ENCODE results near the gene TDRD9. TPM values are rescaled to one million over a fixed set of nuclear protein-coding genes. Genes with fewer than 3 reads are reported as not detected.

The TDRD9 gene
- polyA plus RNA-seq, 1 donor from 2014 or later = 15.9 TPM

- no peaks in the 10 kb centered on the region for H3K9me2 ChIP-seq (ENCODE audit: insufficient read depth, low read length)
- H3F3A ChIP-seq (ENCODE audit: insufficient read depth, low read length, poor library complexity, severe bottlenecking) = no peaks in the 10 kb centered on the region
- TF ChIP-seq POLR2AphosphoS5 (IDR thresholded peaks at IDR 0.05) = no peak
- TF ChIP-seq, protein P1, sequence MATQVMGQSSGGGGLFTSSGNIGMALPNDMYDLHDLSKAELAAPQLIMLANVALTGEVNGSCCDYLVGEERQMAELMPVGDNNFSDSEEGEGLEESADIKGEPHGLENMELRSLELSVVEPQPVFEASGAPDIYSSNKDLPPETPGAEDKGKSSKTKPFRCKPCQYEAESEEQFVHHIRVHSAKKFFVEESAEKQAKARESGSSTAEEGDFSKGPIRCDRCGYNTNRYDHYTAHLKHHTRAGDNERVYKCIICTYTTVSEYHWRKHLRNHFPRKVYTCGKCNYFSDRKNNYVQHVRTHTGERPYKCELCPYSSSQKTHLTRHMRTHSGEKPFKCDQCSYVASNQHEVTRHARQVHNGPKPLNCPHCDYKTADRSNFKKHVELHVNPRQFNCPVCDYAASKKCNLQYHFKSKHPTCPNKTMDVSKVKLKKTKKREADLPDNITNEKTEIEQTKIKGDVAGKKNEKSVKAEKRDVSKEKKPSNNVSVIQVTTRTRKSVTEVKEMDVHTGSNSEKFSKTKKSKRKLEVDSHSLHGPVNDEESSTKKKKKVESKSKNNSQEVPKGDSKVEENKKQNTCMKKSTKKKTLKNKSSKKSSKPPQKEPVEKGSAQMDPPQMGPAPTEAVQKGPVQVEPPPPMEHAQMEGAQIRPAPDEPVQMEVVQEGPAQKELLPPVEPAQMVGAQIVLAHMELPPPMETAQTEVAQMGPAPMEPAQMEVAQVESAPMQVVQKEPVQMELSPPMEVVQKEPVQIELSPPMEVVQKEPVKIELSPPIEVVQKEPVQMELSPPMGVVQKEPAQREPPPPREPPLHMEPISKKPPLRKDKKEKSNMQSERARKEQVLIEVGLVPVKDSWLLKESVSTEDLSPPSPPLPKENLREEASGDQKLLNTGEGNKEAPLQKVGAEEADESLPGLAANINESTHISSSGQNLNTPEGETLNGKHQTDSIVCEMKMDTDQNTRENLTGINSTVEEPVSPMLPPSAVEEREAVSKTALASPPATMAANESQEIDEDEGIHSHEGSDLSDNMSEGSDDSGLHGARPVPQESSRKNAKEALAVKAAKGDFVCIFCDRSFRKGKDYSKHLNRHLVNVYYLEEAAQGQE (IDR thresholded peaks at IDR 0.05; ENCODE audit: borderline replicate concordance) = no peak
- TF ChIP-seq SMC3 (conservative IDR thresholded peaks at IDR 0.05; ENCODE audit: poor library complexity) = peak; percentile 69
- TF ChIP-seq TAF1 (IDR thresholded peaks at IDR 0.05; ENCODE audit: low read depth) = no peak
- TF ChIP-seq, protein P2, sequence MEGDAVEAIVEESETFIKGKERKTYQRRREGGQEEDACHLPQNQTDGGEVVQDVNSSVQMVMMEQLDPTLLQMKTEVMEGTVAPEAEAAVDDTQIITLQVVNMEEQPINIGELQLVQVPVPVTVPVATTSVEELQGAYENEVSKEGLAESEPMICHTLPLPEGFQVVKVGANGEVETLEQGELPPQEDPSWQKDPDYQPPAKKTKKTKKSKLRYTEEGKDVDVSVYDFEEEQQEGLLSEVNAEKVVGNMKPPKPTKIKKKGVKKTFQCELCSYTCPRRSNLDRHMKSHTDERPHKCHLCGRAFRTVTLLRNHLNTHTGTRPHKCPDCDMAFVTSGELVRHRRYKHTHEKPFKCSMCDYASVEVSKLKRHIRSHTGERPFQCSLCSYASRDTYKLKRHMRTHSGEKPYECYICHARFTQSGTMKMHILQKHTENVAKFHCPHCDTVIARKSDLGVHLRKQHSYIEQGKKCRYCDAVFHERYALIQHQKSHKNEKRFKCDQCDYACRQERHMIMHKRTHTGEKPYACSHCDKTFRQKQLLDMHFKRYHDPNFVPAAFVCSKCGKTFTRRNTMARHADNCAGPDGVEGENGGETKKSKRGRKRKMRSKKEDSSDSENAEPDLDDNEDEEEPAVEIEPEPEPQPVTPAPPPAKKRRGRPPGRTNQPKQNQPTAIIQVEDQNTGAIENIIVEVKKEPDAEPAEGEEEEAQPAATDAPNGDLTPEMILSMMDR (IDR thresholded peaks at IDR 0.05; ENCODE audit: poor library complexity, severe bottlenecking) = peak; percentile 75
- peak; percentile 74 for TF ChIP-seq RAD21 (conservative IDR thresholded peaks at IDR 0.05)
- H3K9me3 ChIP-seq (ENCODE audit: low read length) = no peaks in the 10 kb centered on the region
- no peak overlapping the region for H3K9ac ChIP-seq (ENCODE audit: low read length)
- H4K20me1 ChIP-seq (ENCODE audit: insufficient read depth) = no peaks in the 10 kb centered on the region
- no peaks in the 10 kb centered on the region for H3K36me3 ChIP-seq (ENCODE audit: insufficient read depth, low read length)
- no peaks in the 10 kb centered on the region for H3K27me3 ChIP-seq (ENCODE audit: insufficient read depth, low read depth, low read length)
- H3K4me3 ChIP-seq (ENCODE audit: low read length) = no peak overlapping the region
- H2AFZ ChIP-seq (ENCODE audit: low read depth, low read length) = no peak overlapping the region
- no peaks in the 10 kb centered on the region for H3K79me2 ChIP-seq (replicated peaks; ENCODE audit: insufficient read depth, low read length)
- no peak overlapping the region for H3K4me2 ChIP-seq (ENCODE audit: low read length)
- no peak overlapping the region for H3K27ac ChIP-seq (ENCODE audit: low read length)
These were observed 147.4 kb downstream of the TDRD9 start for GRCh38 chr14:104075530-104076151.

- no peak overlapping the region for H3K4me2 ChIP-seq (ENCODE audit: low read length)
- H3F3A ChIP-seq (ENCODE audit: insufficient read depth, low read length, poor library complexity, severe bottlenecking) = no peaks in the 10 kb centered on the region
- H3K9ac ChIP-seq (ENCODE audit: low read length) = no peak overlapping the region
- no peaks in the 10 kb centered on the region for H3K9me2 ChIP-seq (ENCODE audit: insufficient read depth, low read length)
- no peaks in the 10 kb centered on the region for H3K79me2 ChIP-seq (replicated peaks; ENCODE audit: insufficient read depth, low read length)
- no peaks in the 10 kb centered on the region for H4K20me1 ChIP-seq (ENCODE audit: insufficient read depth)
- no peak overlapping the region for H3K4me3 ChIP-seq (ENCODE audit: low read length)
- H3K36me3 ChIP-seq (ENCODE audit: insufficient read depth, low read length) = no peaks in the 10 kb centered on the region
- no peak for TF ChIP-seq POLR2AphosphoS5 (IDR thresholded peaks at IDR 0.05)
- no peaks in the 10 kb centered on the region for H3K9me3 ChIP-seq (ENCODE audit: low read length)
- H3K27ac ChIP-seq (ENCODE audit: low read length) = no peak overlapping the region
- H3K27me3 ChIP-seq (ENCODE audit: insufficient read depth, low read depth, low read length) = no peaks in the 10 kb centered on the region
- no peak overlapping the region for H2AFZ ChIP-seq (ENCODE audit: low read depth, low read length)
These were observed 148.5 kb downstream of the TDRD9 start for GRCh38 chr14:104076743-104077142.

- Histone ChIP-seq H3K9me3 (ENCODE audit: low read length) (no peaks in the 10 kb centered on the region), H3K27ac (ENCODE audit: low read length) (no peak overlapping the region), H3K9me2 (ENCODE audit: insufficient read depth, low read length) (no peaks in the 10 kb centered on the region), H2AFZ (ENCODE audit: low read depth, low read length) (no peak overlapping the region), H3F3A (ENCODE audit: insufficient read depth, low read length, poor library complexity, severe bottlenecking) (no peaks in the 10 kb centered on the region), H3K4me3 (ENCODE audit: low read length) (no peak overlapping the region), H3K36me3 (ENCODE audit: insufficient read depth, low read length) (no peaks in the 10 kb centered on the region), H3K27me3 (ENCODE audit: insufficient read depth, low read depth, low read length) (no peaks in the 10 kb centered on the region), H3K4me2 (ENCODE audit: low read length) (no peak overlapping the region), H3K9ac (ENCODE audit: low read length) (no peak overlapping the region), H4K20me1 (ENCODE audit: insufficient read depth) (no peaks in the 10 kb centered on the region), H3K79me2 (replicated peaks; ENCODE audit: insufficient read depth, low read length) (no peaks in the 10 kb centered on the region)
- peak; percentile 44 for TF ChIP-seq MXI1 (conservative IDR thresholded peaks at IDR 0.05; ENCODE audit: poor library complexity, severe bottlenecking)
- TF ChIP-seq TAF1 (IDR thresholded peaks at IDR 0.05; ENCODE audit: low read depth) = no peak
- TF ChIP-seq, protein P2 (IDR thresholded peaks at IDR 0.05; ENCODE audit: poor library complexity, severe bottlenecking) = peak; percentile 100
- peak; percentile 100 for TF ChIP-seq RAD21 (conservative IDR thresholded peaks at IDR 0.05)
- TF ChIP-seq POLR2AphosphoS5 (IDR thresholded peaks at IDR 0.05) = no peak
- TF ChIP-seq, protein P1 (IDR thresholded peaks at IDR 0.05; ENCODE audit: borderline replicate concordance) = no peak
- peak; percentile 100 for TF ChIP-seq SMC3 (conservative IDR thresholded peaks at IDR 0.05; ENCODE audit: poor library complexity)
- peak; percentile 22 for TF ChIP-seq EP300 (conservative IDR thresholded peaks at IDR 0.05; ENCODE audit: poor library complexity, severe bottlenecking)
- no peak for TF ChIP-seq EZH2 (IDR thresholded peaks at IDR 0.05; ENCODE audit: borderline replicate concordance, insufficient read depth, low read length, poor library complexity, severe bottlenecking)
These were observed 149.8 kb downstream of the TDRD9 start for GRCh38 chr14:104078031-104078455.

All from neural cell (in vitro differentiated cells).